Ovary (tissue), 9 donors: ENCODE data around the gene GNAS-AS1. TPM values are rescaled to one million over a fixed set of nuclear protein-coding genes. Genes with fewer than 3 reads are reported as not detected.
A peak's percentile ranks its signal among the peaks of the same experiment; 100 is the strongest.

Experiments used
- DNase-seq, 5 donors: peaks; one replicate each; pipeline ENCODE4 v3.0.0-alpha.2; 2019 to 2020
- H3K27ac ChIP-seq, 2 donors: fragments of 200-600 bp; one replicate each; pipeline versions ENCODE4 v1.5.1 to v1.8.0; 2019 to 2022
- H3K27me3 ChIP-seq: fragments of 200-600 bp; one replicate; pipeline ENCODE4 v1.8.0; 2022
- H3K36me3 ChIP-seq: fragments of 200-600 bp; sonication (generic); one replicate; pipeline ENCODE4 v1.5.1; 2019
- H3K4me1 ChIP-seq: one replicate; pipeline ENCODE4 v1.8.1; 2013; ENCODE audit warnings: mild to moderate bottlenecking, moderate library complexity; ENCODE audit not compliant: insufficient read depth
- H3K4me3 ChIP-seq: fragments of 200-600 bp; sonication (generic); one replicate; pipeline ENCODE4 v1.5.1; 2017
- H3K9me3 ChIP-seq, 2 donors: fragments of 200-600 bp in 1 of 2; sonication (generic) in 1 of 2; one replicate each; pipeline versions ENCODE4 v1.5.1 to v1.8.1; 2013 to 2019; ENCODE audit warnings: mild to moderate bottlenecking in 1 of 2, moderate library complexity in 1 of 2
- CTCF ChIP-seq, 3 donors: fragments of 450-650 bp in 2 of 3; fragments of 200-600 bp in 1 of 3; IDR thresholded peaks; one replicate each; pipeline versions ENCODE4 v1.5.1 to v1.8.0; 2016 to 2022; ENCODE audit warnings: antibody characterized with exemption in 3 of 3, mild to moderate bottlenecking in 1 of 3
- EP300 ChIP-seq: sonication (generic); formaldehyde crosslinking; IDR thresholded peaks from one replicate; pipeline ENCODE4 v1.6.1; 2017; ENCODE audit warnings: antibody characterized with exemption
- POLR2A ChIP-seq: fragments of 450-650 bp; IDR thresholded peaks from one replicate; pipeline ENCODE4 v1.6.1; 2017; ENCODE audit warnings: antibody characterized with exemption, mild to moderate bottlenecking, moderate library complexity
- WGBS, 3 donors: extraction: QIAGEN DNeasy Blood & Tissue Kit in 1 of 3; methylation state at CpG; one replicate each; pipeline versions ENCODE4 v1.1.5 to v1.1.7; 2013 to 2017; 5-methylcytosine and 5-hydroxymethylcytosine counted together
- intact Hi-C, 4 donors: fragments of 100-400 bp; cut with DNase I; formaldehyde crosslinking; loops; one replicate each; pipeline versions ENCODE4 v1.11.0 to v1.15.1; 2022 to 2023
- polyA plus RNA-seq, 2 donors: library from polyadenylated mRNA; stranded (reverse); fragments of 200-250 nt in 1 of 2; fragments of 350-450 nt in 1 of 2; fragmentation: Illumina TruSeq in 1 of 2; extraction: RNeasy Lipid Tissue Mini Kit (QIAGEN cat#74804) in 1 of 2; gene quantifications; one replicate each; pipeline ENCODE4 v1.2.3, GENCODE V29; 2013 to 2014
- total RNA-seq, 7 donors: library from RNA; depleted of rRNA in 2 of 7; stranded (reverse); fragments of >200 nt in 2 of 7; fragmentation: NEBNext Ultra II Directional in 3 of 7; extraction: Animal tissue kit (Norgen Biotek cat#: 25700) in 3 of 7; gene quantifications; one replicate each; pipeline versions ENCODE4 v1.1.0 to v1.2.4, GENCODE V29; 2016 to 2023
- donor health status: DM: no; HTN: no; CAD: no; lungs with moderate emphysema.
- donor health status: DM: no; HTN: no; CAD: no.
- donor health status: Bipolar disorder and iron deficiency.
- donor health status: DM: yes; HTN: yes; CAD: no.
- donor health status: DM: no; HTN: no; CAD: no.
- donor health status: DM: yes; HTN: yes; CAD: no.

GNAS-AS1 gene
- total and polyA plus RNA-seq, 9 donors, result 0.10 to 0.37 (median 0.18) TPM; not detected in 2

GRCh38 chr20:58854638-58855471, 4.2 kb upstream of the GNAS-AS1 start:
- no peak overlapping the region for H3K27ac ChIP-seq
- no peak for DNase-seq
- no peaks in the 10 kb centered on the region for H3K9me3 ChIP-seq
- peak overlapping the region; percentile 6 for H3K4me3 ChIP-seq
- H3K36me3 ChIP-seq, result no peaks in the 10 kb centered on the region
- no peaks in the 10 kb centered on the region for H3K4me1 ChIP-seq
- TF ChIP-seq CTCF (IDR thresholded peaks at IDR 0.05) (no peak), EP300 (no peak), POLR2A (no peak)
- 50 to 62% (median 57%) methylated on average over 72 to 75 of the region's 75 CpGs for whole genome bisulfite sequencing, 3 donors
- H3K27me3 ChIP-seq, result no peaks in the 10 kb centered on the region
- intact Hi-C loops, result loop anchor here in 1 of 4 donors (10.0 kb wide), 1 partner anchor 620 kb away; no protein-coding TSS in a partner anchor

GRCh38 chr20:58853976-58854637, 3.4 kb upstream of the GNAS-AS1 start:
- WGBS, 3 donors, result 49 to 69% (median 61%) methylated on average over 57 to 63 of the region's 63 CpGs
- H3K9me3 ChIP-seq, result no peaks in the 10 kb centered on the region
- no peaks in the 10 kb centered on the region for H3K27me3 ChIP-seq
- H3K36me3 ChIP-seq, result no peaks in the 10 kb centered on the region
- intact Hi-C loops, result loop anchor here in 1 of 4 donors (10.0 kb wide), 1 partner anchor 619 kb away; no protein-coding TSS in a partner anchor
- H3K4me1 ChIP-seq, result no peaks in the 10 kb centered on the region
- H3K4me3 ChIP-seq, result peak overlapping the region; percentile 6
- H3K27ac ChIP-seq, result no peak overlapping the region
- TF ChIP-seq CTCF (IDR thresholded peaks at IDR 0.05) (no peak), EP300 (no peak), POLR2A (no peak)
- no peak for DNase-seq

GRCh38 chr20:58853466-58853865, 2.8 kb upstream of the GNAS-AS1 start:
- TF ChIP-seq POLR2A, result no peak
- TF ChIP-seq CTCF (IDR thresholded peaks at IDR 0.05), result no peak
- no peak for TF ChIP-seq EP300
- H3K27ac ChIP-seq, result no peak overlapping the region
- H3K4me3 ChIP-seq, result no peak overlapping the region
- intact Hi-C loops, result loop anchor here in 1 of 4 donors (10.0 kb wide), 1 partner anchor 619 kb away; no protein-coding TSS in a partner anchor
- WGBS, 3 donors, result 77 to 87% (median 81%) methylated on average over 6 of the region's 6 CpGs
- H3K27me3 ChIP-seq, result no peaks in the 10 kb centered on the region
- no peaks in the 10 kb centered on the region for H3K36me3 ChIP-seq
- no peak for DNase-seq
- H3K4me1 ChIP-seq, result no peaks in the 10 kb centered on the region
- H3K9me3 ChIP-seq, result no peaks in the 10 kb centered on the region

GRCh38 chr20:58852543-58853271, 2.0 kb upstream of the GNAS-AS1 start, which contains the start of gene GNAS:
TSS of gene GNAS (plus strand) at chr20:58852716.
- TF ChIP-seq CTCF (IDR thresholded peaks at IDR 0.05) (peak in 1 of 3 donors; percentile 8), POLR2A (no peak)
- Histone ChIP-seq H3K27ac (no peak within 1 kb of the TSS), H3K27me3 (no peaks in the 10 kb centered on the region), H3K9me3 (no peaks in the 10 kb centered on the region), H3K36me3 (no peaks in the 10 kb centered on the region), H3K4me3 (peak within 1 kb of the TSS; percentile 40), H3K4me1 (no peaks in the 10 kb centered on the region)
- peak in 3 of 5 donors; percentile 40 to 57 (median 53) for DNase-seq
- WGBS, 3 donors, result 39 to 46% (median 43%) methylated on average over 35 of the region's 35 CpGs
- intact Hi-C loops, result loop anchor here in 1 of 4 donors (10.0 kb wide), 1 partner anchor 618 kb away; no protein-coding TSS in a partner anchor
